Uterus (tissue), 4 donors: ENCODE data around the gene MAP1LC3A. TPM values are rescaled to one million over a fixed set of nuclear protein-coding genes. Genes with fewer than 3 reads are reported as not detected.

Experiments
- DNase-seq, 2 donors: peaks; one replicate each; pipeline ENCODE4 v3.0.0-alpha.2; 2019 to 2020
- H3K27ac ChIP-seq, 2 donors: fragments of 200-600 bp; sonication (generic); 1 replicate in 1 of 2; 2 replicates in 1 of 2; pipeline ENCODE4 v1.5.1; 2016 to 2018
- H3K27me3 ChIP-seq, 2 donors: fragments of 200-600 bp; sonication (generic); one replicate each; pipeline ENCODE4 v1.5.1; 2018 to 2019; ENCODE audit warnings: control low read depth in 1 of 2
- H3K36me3 ChIP-seq, 2 donors: fragments of 200-600 bp; sonication (generic); one replicate each; pipeline ENCODE4 v1.5.1; 2019; ENCODE audit warnings: control low read depth in 1 of 2
- H3K4me1 ChIP-seq, 2 donors: fragments of 200-600 bp; sonication (generic); one replicate each; pipeline ENCODE4 v1.5.1; 2018 to 2019; ENCODE audit warnings: control low read depth in 1 of 2
- H3K4me3 ChIP-seq, 2 donors: fragments of 200-600 bp; sonication (generic); 1 replicate in 1 of 2; 2 replicates in 1 of 2; pipeline ENCODE4 v1.5.1; 2018 to 2019; ENCODE audit warnings: mild to moderate bottlenecking in 1 of 2
- H3K9me3 ChIP-seq, 2 donors: fragments of 200-600 bp; sonication (generic); one replicate each; pipeline ENCODE4 v1.5.1; 2019; ENCODE audit warnings: control low read depth in 1 of 2
- CTCF ChIP-seq, 4 experiments: fragments of 200-600 bp in 2 of 4; fragments of 450-650 bp in 2 of 4; sonication (generic) in 2 of 4; IDR thresholded peaks; one replicate each; pipeline ENCODE4 v1.5.1; 2016 to 2019; ENCODE audit warnings: antibody characterized with exemption in 4 of 4, mild to moderate bottlenecking in 2 of 4, moderate library complexity in 1 of 4
- POLR2A ChIP-seq, 2 donors: fragments of 450-650 bp; IDR thresholded peaks; one replicate each; pipeline ENCODE4 v1.6.1; 2016; ENCODE audit warnings: antibody characterized with exemption in 2 of 2, mild to moderate bottlenecking in 1 of 2, moderate library complexity in 1 of 2
- intact Hi-C: fragments of 100-400 bp; cut with DNase I; formaldehyde crosslinking; loops from one replicate; pipeline ENCODE4 v1.15.1; 2023; ENCODE audit warnings: low total_unique reads
- total RNA-seq, 4 donors: library from RNA; depleted of rRNA in 3 of 4; stranded (reverse); fragments of >200 nt in 3 of 4; gene quantifications; one replicate each; pipeline versions ENCODE4 v1.1.0 to v1.2.4, GENCODE V29; 2014 to 2023
- donor health status: DM: yes; HTN: yes; CAD: no.

MAP1LC3A gene
- total RNA-seq, 4 donors from 2014 or later, result 6.7 to 57.1 (median 20.0) TPM

- DNase-seq, result no peak
- H3K36me3 ChIP-seq, result no peaks in the 10 kb centered on the region
- no peaks in the 10 kb centered on the region for H3K27me3 ChIP-seq
- intact Hi-C loops, result no loop called here
- no peak overlapping the region for H3K27ac ChIP-seq
- H3K4me1 ChIP-seq, result peaks cover 3 to 6% of the 10 kb centered on the region in 2 donors
- TF ChIP-seq POLR2A (IDR thresholded peaks at IDR 0.05) (no peak), CTCF (IDR thresholded peaks at IDR 0.05) (no peak)
- H3K4me3 ChIP-seq, result no peak overlapping the region
- no peaks in the 10 kb centered on the region for H3K9me3 ChIP-seq
These were observed 19.5 kb downstream of the MAP1LC3A start for GRCh38 chr20:34578025-34578424.

GRCh38 chr20:34578521-34578920 lies 20.0 kb downstream of the MAP1LC3A start:
- intact Hi-C loops, result no loop called here
- H3K27me3 ChIP-seq, result no peaks in the 10 kb centered on the region
- DNase-seq, result no peak

DNA sequence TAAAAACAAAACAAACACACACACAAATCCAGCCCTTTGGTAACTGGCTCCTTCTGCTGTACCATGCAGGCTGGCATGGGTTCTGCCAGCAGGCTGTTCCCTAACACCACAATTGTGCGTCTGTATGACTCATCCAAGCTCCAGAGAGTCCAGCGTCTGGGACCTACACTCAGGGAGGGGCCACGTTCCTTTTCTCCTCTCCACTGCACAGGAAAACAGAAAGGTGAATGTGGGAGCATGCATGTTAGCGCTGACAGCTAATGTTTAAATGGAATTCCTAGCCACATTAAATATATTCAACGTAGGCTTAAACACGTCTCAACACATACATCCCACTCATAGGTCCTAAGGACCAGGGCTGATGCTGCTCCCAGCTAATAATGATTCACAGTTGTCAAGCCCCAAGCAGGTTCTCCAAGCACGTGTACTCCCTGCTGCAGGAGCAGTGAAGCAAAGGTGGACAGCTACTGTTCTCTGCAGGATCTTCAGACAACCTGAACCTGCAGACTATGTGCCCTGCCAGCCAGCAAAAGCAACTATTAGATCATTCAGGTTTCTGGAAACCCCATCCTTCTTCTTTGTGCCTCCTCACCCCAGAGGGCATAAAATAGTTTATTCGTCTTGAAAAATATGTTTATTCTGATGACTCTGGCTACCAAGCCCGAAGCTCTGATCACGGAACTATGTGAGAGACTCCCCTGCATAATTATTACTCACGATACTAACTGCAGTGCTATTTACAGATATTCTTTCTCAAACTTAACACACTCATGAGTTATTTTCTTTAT lies 20.9 kb downstream of the MAP1LC3A start:
- peak; percentile 54 to 74 for DNase-seq
- H3K4me3 ChIP-seq, result no peak overlapping the region
- no peaks in the 10 kb centered on the region for H3K9me3 ChIP-seq
- H3K27ac ChIP-seq, result peak overlapping the region; percentile 8 to 23
- H3K27me3 ChIP-seq, result no peaks in the 10 kb centered on the region
- TF ChIP-seq CTCF (IDR thresholded peaks at IDR 0.05) (peak; percentile 55 to 79 (median 73)), POLR2A (IDR thresholded peaks at IDR 0.05) (no peak)
- H3K4me1 ChIP-seq, result peaks cover 3 to 6% of the 10 kb centered on the region in 2 donors
- intact Hi-C loops, result no loop called here
- no peaks in the 10 kb centered on the region for H3K36me3 ChIP-seq

More at GRCh38 chr20:34578521-34578920, 20.0 kb downstream of the MAP1LC3A start:
- no peaks in the 10 kb centered on the region for H3K9me3 ChIP-seq
- TF ChIP-seq CTCF (IDR thresholded peaks at IDR 0.05) (no peak), POLR2A (IDR thresholded peaks at IDR 0.05) (no peak)
- no peak overlapping the region for H3K4me3 ChIP-seq
- no peaks in the 10 kb centered on the region for H3K36me3 ChIP-seq
- H3K4me1 ChIP-seq, result peaks cover 3 to 6% of the 10 kb centered on the region in 2 donors
- no peak overlapping the region for H3K27ac ChIP-seq

DNA sequence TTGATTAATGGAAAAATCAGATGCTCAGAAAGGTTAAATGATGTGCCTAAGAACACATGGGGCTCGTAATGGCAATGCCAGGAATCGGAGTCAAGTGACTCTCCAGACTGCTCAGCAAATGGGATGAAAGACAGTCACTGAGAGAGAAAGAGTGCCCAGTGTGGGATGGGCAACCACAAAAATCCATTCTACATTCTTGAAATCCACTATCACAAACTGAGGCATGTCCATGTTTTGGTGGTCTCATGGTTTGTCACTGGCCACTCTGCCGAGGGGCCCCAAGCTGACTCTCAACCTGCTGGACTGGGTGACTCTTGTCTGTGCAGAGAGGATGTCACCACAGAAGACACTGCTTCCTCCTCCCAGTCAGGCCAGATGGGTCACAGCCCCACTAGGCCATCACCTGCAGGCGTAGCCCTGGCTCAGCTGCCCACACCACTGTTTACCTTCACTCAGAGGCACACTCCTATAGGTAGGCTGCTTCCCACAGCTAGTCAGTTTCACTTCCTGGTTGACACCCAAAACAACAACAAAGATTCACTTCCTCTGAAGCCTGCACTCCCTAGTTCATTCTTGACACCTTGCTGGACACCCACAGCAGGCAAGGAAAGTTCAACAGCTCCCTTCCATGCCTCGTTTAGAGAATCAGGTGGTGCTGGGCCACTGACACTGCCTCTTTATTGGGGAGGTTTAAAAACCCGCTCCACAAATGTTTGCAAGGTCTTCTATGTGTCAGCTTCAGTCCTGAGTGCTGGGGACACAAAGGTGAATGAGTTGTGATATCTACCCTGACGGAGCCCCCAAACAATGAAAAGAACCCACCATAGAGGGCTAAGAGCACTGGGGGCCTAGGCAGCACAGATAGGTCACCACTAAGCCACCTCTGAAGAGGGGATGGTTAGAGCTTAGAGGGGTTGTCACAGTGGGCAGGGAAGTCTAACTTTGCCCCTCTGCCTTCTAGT lies 21.7 kb downstream of the MAP1LC3A start:
- DNase-seq, result no peak
- H3K27ac ChIP-seq, result peak overlapping the region; percentile 23 to 81
- intact Hi-C loops, result no loop called here

More for the DNA sequence above, 21.7 kb downstream of the MAP1LC3A start:
- no peak overlapping the region for H3K4me3 ChIP-seq
- no peaks in the 10 kb centered on the region for H3K27me3 ChIP-seq
- H3K4me1 ChIP-seq, result peaks cover 3 to 6% of the 10 kb centered on the region in 2 donors
- H3K36me3 ChIP-seq, result no peaks in the 10 kb centered on the region
- no peaks in the 10 kb centered on the region for H3K9me3 ChIP-seq
- TF ChIP-seq POLR2A (IDR thresholded peaks at IDR 0.05), result no peak
- TF ChIP-seq CTCF (IDR thresholded peaks at IDR 0.05), result no peak
